ENCODE data around the gene TPK1.
A peak's percentile ranks its signal among the peaks of the same experiment; 100 is the strongest.

DNA sequence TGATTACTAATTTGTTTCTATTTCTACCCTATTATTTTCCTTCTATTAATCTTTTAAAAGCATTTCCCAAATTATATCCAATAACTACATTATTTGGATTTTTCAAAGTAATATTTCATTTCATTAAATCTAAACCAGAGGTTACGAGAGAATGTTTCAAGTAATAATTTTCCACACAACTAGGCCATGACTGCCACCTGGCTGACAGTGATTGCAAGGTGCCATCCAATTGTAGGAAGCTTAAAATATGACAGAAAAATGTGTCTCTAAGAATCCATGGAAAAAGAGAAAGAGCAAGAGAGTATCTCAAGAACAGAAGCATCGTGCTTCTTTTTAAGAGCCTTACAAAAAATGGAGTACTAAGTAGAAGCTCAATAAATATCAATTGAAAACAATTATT, 48.7 kb downstream of the TPK1 start:
- TF ChIP-seq, protein P1, sequence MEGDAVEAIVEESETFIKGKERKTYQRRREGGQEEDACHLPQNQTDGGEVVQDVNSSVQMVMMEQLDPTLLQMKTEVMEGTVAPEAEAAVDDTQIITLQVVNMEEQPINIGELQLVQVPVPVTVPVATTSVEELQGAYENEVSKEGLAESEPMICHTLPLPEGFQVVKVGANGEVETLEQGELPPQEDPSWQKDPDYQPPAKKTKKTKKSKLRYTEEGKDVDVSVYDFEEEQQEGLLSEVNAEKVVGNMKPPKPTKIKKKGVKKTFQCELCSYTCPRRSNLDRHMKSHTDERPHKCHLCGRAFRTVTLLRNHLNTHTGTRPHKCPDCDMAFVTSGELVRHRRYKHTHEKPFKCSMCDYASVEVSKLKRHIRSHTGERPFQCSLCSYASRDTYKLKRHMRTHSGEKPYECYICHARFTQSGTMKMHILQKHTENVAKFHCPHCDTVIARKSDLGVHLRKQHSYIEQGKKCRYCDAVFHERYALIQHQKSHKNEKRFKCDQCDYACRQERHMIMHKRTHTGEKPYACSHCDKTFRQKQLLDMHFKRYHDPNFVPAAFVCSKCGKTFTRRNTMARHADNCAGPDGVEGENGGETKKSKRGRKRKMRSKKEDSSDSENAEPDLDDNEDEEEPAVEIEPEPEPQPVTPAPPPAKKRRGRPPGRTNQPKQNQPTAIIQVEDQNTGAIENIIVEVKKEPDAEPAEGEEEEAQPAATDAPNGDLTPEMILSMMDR (IDR thresholded peaks at IDR 0.05), result peak; percentile 39
- no peak for TF ChIP-seq EZH2 (IDR thresholded peaks at IDR 0.05)

All from neural progenitor cell (in vitro differentiated cells).